Activated B cell treated with CpG ODN at 0.5 μM for 24 hours (primary cell): ENCODE data around the gene AOC3. TPM values are rescaled to one million over a fixed set of nuclear protein-coding genes. Genes with fewer than 3 reads are reported as not detected.
A peak's percentile ranks its signal among the peaks of the same experiment; 100 is the strongest.

Experiments used
- ATAC-seq: fragments of 200-7000 bp; cut with Tn5 transposase; one replicate; pipeline ENCODE4 v1.10.0; 2021; ENCODE audit warnings: low read depth, mild to moderate bottlenecking, moderate library complexity
- CTCF ChIA-PET: fragments of 350-600 bp; sonication (Branson Sonifier 250); formaldehyde crosslinking; loops from one replicate; lab custom pipeline; 2021; ENCODE audit warnings: antibody characterized with exemption; lab: Charles Lee
- POLR2A ChIA-PET: fragments of 350-600 bp; sonication (Branson Sonifier 250); formaldehyde crosslinking; loops from one replicate; lab custom pipeline; 2021; ENCODE audit warnings: antibody characterized with exemption; lab: Charles Lee
- DNase-seq: peaks from one replicate; pipeline ENCODE4 v3.0.0; 2022
- H3K27ac Mint-ChIP-seq: one replicate; pipeline ENCODE4 v1.8.0; 2020; ENCODE audit warnings: mixed read lengths
- H3K27me3 Mint-ChIP-seq: one replicate; pipeline ENCODE4 v1.8.0; 2021; ENCODE audit warnings: mixed read lengths
- H3K36me3 Mint-ChIP-seq: one replicate; pipeline ENCODE4 v1.8.0; 2021; ENCODE audit warnings: low read depth, mixed read lengths
- H3K4me1 Mint-ChIP-seq: one replicate; pipeline ENCODE4 v1.8.0; 2021; ENCODE audit warnings: mixed read lengths
- H3K4me3 Mint-ChIP-seq: one replicate; pipeline ENCODE4 v1.8.0; 2020; ENCODE audit warnings: mild to moderate bottlenecking, mixed read lengths
- H3K9me3 Mint-ChIP-seq: one replicate; pipeline ENCODE4 v1.8.0; 2020; ENCODE audit warnings: mixed read lengths
- CTCF ChIP-seq: fragments of 200-600 bp; IDR thresholded peaks from one replicate; pipeline ENCODE4 v1.8.0; 2022; ENCODE audit warnings: antibody characterized with exemption, mild to moderate bottlenecking
- intact Hi-C: fragments of 100-400 bp; cut with micrococcal nuclease; formaldehyde crosslinking; loops from one replicate; pipeline ENCODE4 v1.15.1; 2024
- total RNA-seq: library from RNA; stranded (reverse); gene quantifications from 2 replicates; pipeline ENCODE4 v1.2.3, GENCODE V29; 2022

Gene AOC3
- total RNA-seq: 0.64 and 1.4 TPM in 2 replicates

GRCh38 chr17:42850954-42851353 is at the start of gene AOC3:
Gene AOC3 (plus strand): TSS chr17:42851199. CDS start chr17:42851344, 145 bp downstream.
- intact Hi-C loops: no loop called here
- ChIA-PET CTCF (no interaction called here), POLR2A (no interaction called here)
- Mint-ChIP-seq H3K27me3 (peaks cover 5% of the 10 kb centered on the region), H3K4me3 (no peak within 1 kb of the TSS), H3K4me1 (peaks cover 11% of the 10 kb centered on the region), H3K9me3 (no peaks in the 10 kb centered on the region), H3K27ac (no peak within 1 kb of the TSS), H3K36me3 (peaks cover under 1% of the 10 kb centered on the region)
- no peak for TF ChIP-seq CTCF
- no peak for ATAC-seq
- no peak for DNase-seq

- Mint-ChIP-seq H3K36me3 (peaks cover 3% of the 10 kb centered on the region), H3K4me1 (peaks cover 6% of the 10 kb centered on the region), H3K27ac (no peak overlapping the region), H3K4me3 (no peak overlapping the region), H3K9me3 (no peaks in the 10 kb centered on the region), H3K27me3 (no peaks in the 10 kb centered on the region)
- DNase-seq (no peak), ATAC-seq (no peak)
- no peak for TF ChIP-seq CTCF
- intact Hi-C loops: no loop called here
- ChIA-PET CTCF (interaction anchor here (3.1 kb wide), 1 partner anchor 14 kb away, joined by 10 read pairs; no protein-coding TSS in a partner anchor), POLR2A (interaction anchor here (0.6 kb wide), 1 partner anchor 1544 kb away, joined by 4 read pairs; no protein-coding TSS in a partner anchor)
Measured at GRCh38 chr17:42803074-42803883, 47.7 kb upstream of the AOC3 start.

- intact Hi-C loops: no loop called here
- H3K9me3 Mint-ChIP-seq: no peaks in the 10 kb centered on the region
- no peak overlapping the region for H3K4me3 Mint-ChIP-seq
- peak overlapping the region; percentile 14 for H3K27ac Mint-ChIP-seq
- ChIA-PET CTCF (no interaction called here), POLR2A (interaction anchor here (0.6 kb wide), 1 partner anchor 29 kb away, joined by 6 read pairs; no protein-coding TSS in a partner anchor)
- TF ChIP-seq CTCF: no peak
- no peak for ATAC-seq
- H3K27me3 Mint-ChIP-seq: no peaks in the 10 kb centered on the region
- H3K4me1 Mint-ChIP-seq: no peaks in the 10 kb centered on the region
- peaks cover 15% of the 10 kb centered on the region for H3K36me3 Mint-ChIP-seq
- DNase-seq: no peak
Measured at GRCh38 chr17:42804918-42805367, 46.1 kb upstream of the AOC3 start.

DNA sequence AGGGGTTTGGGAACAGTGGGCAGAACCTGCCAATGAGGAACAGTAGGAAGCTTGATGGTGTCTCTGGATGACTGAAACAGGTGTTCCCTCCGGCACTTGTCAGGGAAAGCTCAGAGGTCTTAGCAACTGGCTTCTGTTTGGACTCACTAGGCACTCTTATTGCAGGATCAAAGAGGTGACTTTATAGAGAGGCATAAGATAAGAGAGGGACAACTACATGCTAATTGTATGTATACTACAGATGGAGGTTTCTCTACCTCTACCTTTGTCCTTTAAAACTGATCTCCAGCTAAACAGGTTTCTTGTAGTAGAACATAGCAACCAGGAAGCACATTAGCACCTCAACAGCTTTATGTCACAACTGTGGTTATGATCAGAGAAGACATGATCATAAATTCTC is 44.8 kb upstream of the AOC3 start:
- Mint-ChIP-seq H3K36me3 (peaks cover 25% of the 10 kb centered on the region), H3K4me1 (no peaks in the 10 kb centered on the region), H3K27ac (no peak overlapping the region), H3K4me3 (no peak overlapping the region), H3K9me3 (no peaks in the 10 kb centered on the region), H3K27me3 (no peaks in the 10 kb centered on the region)
- DNase-seq (no peak), ATAC-seq (no peak)
- TF ChIP-seq CTCF: no peak
- ChIA-PET POLR2A (interaction anchor here (0.5 to 0.9 kb wide), 2 partner anchors 33 to 71 kb away, joined by 4 read pairs; partner anchors contain the start of gene VPS25), CTCF (interaction anchor here (2.2 kb wide), 1 partner anchor 10 kb away, joined by 5 read pairs; no protein-coding TSS in a partner anchor)
- intact Hi-C loops: no loop called here

DNA sequence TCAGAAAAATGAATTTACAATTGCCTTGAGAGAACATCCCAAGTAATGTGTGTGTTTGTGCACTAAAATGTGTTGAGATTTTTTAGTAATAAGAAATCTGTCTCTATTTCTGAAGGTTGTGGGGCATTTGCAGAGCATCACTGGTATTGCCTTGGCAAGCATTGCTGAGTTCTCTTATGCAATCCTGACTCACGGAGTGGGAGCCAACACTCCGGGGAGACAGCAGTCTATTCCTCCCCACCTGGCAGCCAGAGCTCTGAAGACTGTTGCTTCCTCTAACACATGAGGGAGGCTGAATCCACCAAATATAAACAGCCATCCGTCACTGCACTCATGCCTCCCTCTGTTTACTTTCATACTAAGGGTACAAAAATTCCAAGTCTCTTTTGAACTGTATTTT is 41.7 kb upstream of the AOC3 start:
- intact Hi-C loops: no loop called here
- ATAC-seq: no peak
- no peak for DNase-seq
- Mint-ChIP-seq H3K27ac (no peak overlapping the region), H3K36me3 (peaks cover 45% of the 10 kb centered on the region), H3K4me3 (no peak overlapping the region), H3K27me3 (no peaks in the 10 kb centered on the region), H3K9me3 (no peaks in the 10 kb centered on the region), H3K4me1 (no peaks in the 10 kb centered on the region)
- ChIA-PET CTCF (no interaction called here), POLR2A (no interaction called here)
- no peak for TF ChIP-seq CTCF
